Stimulated activated effector memory CD8-positive, alpha-beta T cell treated with anti-CD3 and anti-CD28 coated beads, Interleukin-12 subunit alpha, Interleukin-12 subunit beta, amount 100 ng/mL, for 72 hours (primary cell): ENCODE measurements around the gene POLR2J.
"Not testable (repeated sequence)": the region's sequence is repeated elsewhere in the genome, so short reads cannot be mapped to it uniquely, and the experiment has no call there.

Experiments
- ATAC-seq: fragments of 150-1000 bp; cut with Tn5 transposase; 2 replicates; pipeline ENCODE4 v1.10.0; 2021
- DNase-seq, 2 donors: peaks; one replicate each; pipeline ENCODE4 v3.0.0; 2021 to 2022; ENCODE audit warnings: low spot score in 2 of 2
- H3K27ac Mint-ChIP-seq: one replicate; pipeline ENCODE4 v1.8.0; 2022; ENCODE audit warnings: mild to moderate bottlenecking, mixed read lengths
- H3K36me3 Mint-ChIP-seq: one replicate; pipeline ENCODE4 v1.8.0; 2022; ENCODE audit warnings: mild to moderate bottlenecking, mixed read lengths
- H3K4me1 Mint-ChIP-seq: one replicate; pipeline ENCODE4 v1.8.0; 2022; ENCODE audit warnings: mixed read lengths
- H3K4me3 Mint-ChIP-seq: one replicate; pipeline ENCODE4 v1.8.0; 2022; ENCODE audit warnings: mild to moderate bottlenecking, mixed read lengths
- H3K9me3 Mint-ChIP-seq: one replicate; pipeline ENCODE4 v1.8.0; 2022; ENCODE audit warnings: mixed read lengths

The POLR2J gene

DNA sequence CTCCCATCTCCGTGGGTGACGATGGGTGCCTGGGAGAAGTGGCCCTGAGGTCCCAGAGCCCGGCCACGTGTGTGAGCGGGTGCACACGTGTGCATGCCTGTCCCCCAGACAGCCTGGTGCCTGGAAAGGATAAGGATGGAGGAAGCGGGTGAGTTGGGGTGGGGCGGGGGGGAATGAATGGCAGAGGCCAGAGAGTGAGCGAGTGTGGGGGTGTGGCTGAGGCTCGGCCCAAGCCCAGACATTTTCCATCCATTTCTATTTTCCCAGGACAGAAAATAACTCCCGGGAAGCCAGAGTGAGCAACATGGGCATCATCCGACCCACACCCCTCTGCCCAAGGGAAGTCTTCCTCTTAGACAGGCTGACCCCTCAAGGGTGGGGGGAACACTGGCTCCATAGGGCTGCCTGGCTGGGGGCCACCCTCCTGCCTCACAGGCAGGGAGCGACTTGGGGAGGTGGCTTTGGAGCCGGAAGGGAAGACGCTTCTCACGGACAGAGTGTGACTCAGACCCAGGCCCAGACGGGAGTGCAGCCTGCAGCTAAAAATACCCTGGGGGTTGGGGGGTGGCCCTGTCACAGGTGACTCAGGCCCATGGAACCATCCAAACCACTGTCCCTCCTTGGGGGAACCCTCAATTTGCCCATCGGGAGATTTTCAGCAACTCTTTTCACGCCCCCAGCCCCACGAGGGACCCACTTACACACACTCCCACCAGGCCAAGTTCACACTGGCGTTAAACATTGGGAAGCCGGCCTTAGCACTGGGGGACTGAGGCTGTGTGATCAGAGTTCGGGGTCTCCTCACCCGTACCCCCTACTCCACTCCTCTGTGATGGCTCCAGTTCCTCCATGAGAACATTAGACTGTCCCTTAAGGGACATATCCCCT is 26.8 kb upstream of the POLR2J start:
- peak in 1 of 2 donors; percentile 47 for DNase-seq
- ATAC-seq, result peak; percentile 4
- not testable (repeated sequence) for H3K27ac Mint-ChIP-seq, H3K4me1 Mint-ChIP-seq, H3K36me3 Mint-ChIP-seq, H3K9me3 Mint-ChIP-seq, H3K4me3 Mint-ChIP-seq

DNA sequence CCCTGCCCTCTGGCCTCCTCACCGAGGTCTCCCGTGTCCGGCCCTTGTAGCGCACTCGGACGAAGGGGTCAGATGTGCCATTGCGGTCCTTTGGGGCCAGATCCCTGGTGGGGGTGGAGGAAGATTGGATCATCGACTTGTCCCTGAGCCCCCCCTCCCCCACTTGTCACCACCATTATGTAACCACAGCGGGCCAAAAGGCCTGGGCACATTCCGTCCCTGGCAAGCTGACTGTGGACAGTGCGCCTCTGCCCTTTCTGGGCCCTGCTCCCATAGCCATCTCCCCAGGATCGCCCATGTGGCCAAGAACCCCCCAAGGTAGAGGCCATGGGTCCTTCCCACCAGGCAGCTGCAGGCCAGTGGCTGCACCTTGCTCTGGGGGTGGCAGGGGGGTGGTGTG is 24.4 kb upstream of the POLR2J start:
- H3K4me1 Mint-ChIP-seq, DNase-seq, H3K4me3 Mint-ChIP-seq, H3K9me3 Mint-ChIP-seq, H3K27ac Mint-ChIP-seq, H3K36me3 Mint-ChIP-seq: not testable (repeated sequence)
- ATAC-seq, result peak; percentile 41

DNA sequence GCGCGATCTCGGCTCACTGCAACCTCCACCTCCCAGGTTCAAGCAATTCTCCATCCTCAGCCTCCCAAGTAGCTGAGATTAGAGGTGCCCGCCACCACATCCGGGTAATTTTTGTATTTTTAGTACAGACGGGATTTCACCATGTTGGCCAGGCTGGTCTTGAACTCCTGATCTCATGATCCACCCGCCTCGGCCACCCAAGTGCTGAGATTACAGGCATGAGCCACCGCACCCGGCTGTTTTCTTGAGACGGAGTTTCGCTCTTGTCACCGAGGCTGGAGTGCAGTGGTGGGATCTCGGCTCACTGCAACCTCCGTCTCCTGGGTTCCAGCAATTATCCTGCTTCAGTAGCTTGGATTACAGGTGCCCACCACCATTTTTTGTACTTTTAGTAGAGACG is 19.6 kb upstream of the POLR2J start:
- not testable (repeated sequence) for H3K9me3 Mint-ChIP-seq, ATAC-seq, H3K27ac Mint-ChIP-seq, H3K4me3 Mint-ChIP-seq, H3K36me3 Mint-ChIP-seq, H3K4me1 Mint-ChIP-seq
- DNase-seq, result peak in 1 of 2 donors; percentile 47

DNA sequence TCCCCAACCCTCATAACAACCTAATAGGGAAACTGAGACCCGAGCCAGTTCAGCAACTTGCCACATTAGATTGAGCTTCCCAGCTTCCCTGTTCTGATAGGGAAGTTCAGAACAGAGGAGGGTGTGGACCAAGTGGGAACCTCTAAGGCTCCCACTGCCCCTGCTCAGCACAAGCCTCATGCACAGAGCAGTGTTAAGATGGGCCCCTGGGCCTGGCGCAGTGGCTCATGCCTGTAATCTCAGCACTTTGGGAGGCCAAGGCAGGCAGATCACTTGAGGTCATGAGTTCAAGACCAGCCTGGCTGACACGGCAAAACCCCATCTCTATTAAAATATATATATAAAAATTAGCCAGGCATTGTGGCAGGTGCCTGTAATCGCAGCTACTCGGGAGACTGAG is 18.6 kb upstream of the POLR2J start:
- H3K36me3 Mint-ChIP-seq, ATAC-seq, H3K4me1 Mint-ChIP-seq, H3K4me3 Mint-ChIP-seq, H3K27ac Mint-ChIP-seq, H3K9me3 Mint-ChIP-seq: not testable (repeated sequence)
- peak in 1 of 2 donors; percentile 52 for DNase-seq

DNA sequence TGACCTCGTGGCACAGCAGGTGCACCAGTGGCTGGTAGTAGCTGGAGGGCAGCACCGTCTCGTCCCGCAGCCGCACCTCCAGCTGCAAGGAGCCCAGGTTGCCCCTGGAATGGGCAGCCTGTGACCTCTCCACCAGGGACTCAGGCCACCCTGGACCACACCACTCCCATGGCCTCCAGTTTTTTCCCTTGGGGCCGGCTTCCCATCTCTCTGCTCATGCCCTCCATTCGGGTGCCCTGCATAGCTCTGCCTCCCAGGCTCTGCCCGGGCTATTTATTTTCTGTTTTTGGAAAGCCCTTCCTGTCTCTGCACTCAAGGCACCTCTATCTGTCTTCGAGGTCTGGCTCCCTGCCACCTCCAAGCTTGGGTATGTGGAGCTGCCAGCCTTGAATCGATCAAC is 18.1 kb upstream of the POLR2J start:
- DNase-seq, result peak in 1 of 2 donors; percentile 52
- H3K36me3 Mint-ChIP-seq, H3K4me3 Mint-ChIP-seq, H3K27ac Mint-ChIP-seq, ATAC-seq, H3K4me1 Mint-ChIP-seq, H3K9me3 Mint-ChIP-seq: not testable (repeated sequence)

DNA sequence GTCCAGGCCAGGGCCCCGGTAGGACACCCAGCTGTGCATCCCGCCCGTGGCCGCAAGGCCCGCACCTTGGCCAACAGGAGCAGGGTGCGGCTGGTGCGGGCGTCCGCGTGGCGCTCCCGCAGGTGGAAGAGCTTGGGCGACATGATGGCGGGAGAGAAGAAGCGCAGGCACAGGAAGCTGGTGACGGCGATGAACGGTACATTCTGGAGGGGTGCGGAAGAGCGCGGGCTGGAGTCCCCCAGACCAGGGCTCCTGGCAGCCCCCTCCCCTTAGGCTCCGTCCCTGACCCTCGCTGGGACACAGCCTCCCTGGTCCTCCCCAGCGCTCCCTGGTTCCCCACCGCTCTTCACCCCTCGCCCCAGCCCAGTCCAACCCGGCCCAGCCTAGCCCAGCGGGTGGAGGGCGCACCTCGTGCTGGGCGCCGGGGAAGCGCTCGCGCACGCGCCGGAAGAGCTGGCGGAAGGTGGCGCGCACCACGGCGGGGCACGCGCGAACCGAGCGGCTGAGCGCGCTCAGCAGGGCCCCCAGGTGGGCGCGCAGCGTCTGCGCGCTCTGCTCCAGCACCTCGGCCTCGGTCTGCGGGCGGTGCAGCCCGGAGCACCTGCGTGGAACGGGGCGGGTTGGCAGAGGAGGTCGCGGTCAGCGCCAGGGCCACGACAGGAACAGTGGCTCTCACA is 15.9 kb upstream of the POLR2J start:
- not testable (repeated sequence) for H3K36me3 Mint-ChIP-seq

DNA sequence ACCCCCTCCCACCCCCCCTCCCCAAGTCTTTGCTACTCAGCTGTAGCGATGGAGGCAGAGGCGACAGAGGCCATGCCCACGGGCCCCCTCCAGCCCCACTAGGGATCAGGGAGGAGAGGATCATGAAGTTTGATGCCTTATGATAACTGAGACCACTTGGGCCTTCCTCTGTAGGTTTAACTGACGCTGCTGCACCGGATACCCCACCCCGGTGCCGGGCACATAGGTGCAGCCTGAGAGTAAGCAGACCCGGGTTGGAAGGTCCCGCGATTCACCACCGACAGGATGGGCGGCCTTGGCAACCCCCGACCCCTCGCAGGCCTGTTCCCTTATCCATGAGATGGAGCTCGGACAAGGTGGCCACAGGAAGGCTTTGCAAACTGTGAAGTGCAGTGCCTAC is 15.3 kb upstream of the POLR2J start:
- H3K4me1 Mint-ChIP-seq, H3K9me3 Mint-ChIP-seq, H3K36me3 Mint-ChIP-seq, H3K27ac Mint-ChIP-seq, H3K4me3 Mint-ChIP-seq: not testable (repeated sequence)
- DNase-seq (peak in 1 of 2 donors; percentile 79), ATAC-seq (peak; percentile 0)

More for the DNA sequence above, 15.9 kb upstream of the POLR2J start:
- ATAC-seq, result peak; percentile 81
- not testable (repeated sequence) for H3K4me3 Mint-ChIP-seq, DNase-seq, H3K27ac Mint-ChIP-seq, H3K9me3 Mint-ChIP-seq, H3K4me1 Mint-ChIP-seq

DNA sequence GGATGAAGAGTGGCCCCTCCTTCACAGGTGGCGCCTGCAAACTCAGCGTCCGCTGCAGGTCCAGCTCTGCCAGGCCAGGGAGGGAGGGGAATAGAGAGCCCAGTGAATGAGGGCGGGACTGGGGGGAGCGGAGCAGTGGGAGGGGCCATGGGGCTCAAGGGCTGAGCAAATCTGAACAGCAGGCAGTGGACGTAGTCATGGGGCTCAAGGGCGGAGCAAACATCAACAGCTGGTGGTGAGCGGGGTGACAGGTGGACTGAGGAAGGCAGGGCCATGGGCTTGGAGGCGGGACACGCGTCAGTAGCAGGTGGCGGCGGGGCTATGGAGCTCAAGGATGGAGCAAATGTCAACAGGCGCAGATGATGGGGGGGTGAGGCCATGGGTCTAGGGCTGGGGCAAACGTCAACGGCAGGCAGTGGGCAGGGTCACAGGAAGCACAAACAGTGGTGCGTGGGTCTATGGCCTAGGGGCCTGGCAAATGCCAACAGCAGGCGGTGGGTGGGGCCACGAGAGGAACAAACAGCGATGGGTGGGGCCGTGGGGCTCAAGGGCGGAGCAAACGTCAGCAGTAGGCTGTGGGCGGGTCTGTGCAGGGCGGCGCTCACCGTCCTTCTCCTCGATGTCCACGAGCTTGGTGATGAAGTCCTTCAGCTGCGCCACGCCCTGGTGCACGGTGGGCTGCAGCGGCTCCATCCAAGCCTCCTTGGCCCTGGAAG is 14.7 kb upstream of the POLR2J start:
- DNase-seq, H3K27ac Mint-ChIP-seq, H3K36me3 Mint-ChIP-seq, H3K4me3 Mint-ChIP-seq, H3K9me3 Mint-ChIP-seq, H3K4me1 Mint-ChIP-seq: not testable (repeated sequence)
- peak; percentile 50 for ATAC-seq

- DNase-seq, result peak in 1 of 2 donors; percentile 87
- ATAC-seq, result peak; percentile 66
Measured at GRCh38 chr7:102490529-102491075, 11.9 kb upstream of the POLR2J start.

GRCh38 chr7:102484317-102484716 is 5.6 kb upstream of the POLR2J start:
- H3K4me3 Mint-ChIP-seq, H3K4me1 Mint-ChIP-seq: not testable (repeated sequence)

More at GRCh38 chr7:102490529-102491075, 11.9 kb upstream of the POLR2J start:
- not testable (repeated sequence) for H3K4me1 Mint-ChIP-seq, H3K4me3 Mint-ChIP-seq, H3K9me3 Mint-ChIP-seq, H3K36me3 Mint-ChIP-seq, H3K27ac Mint-ChIP-seq

DNA sequence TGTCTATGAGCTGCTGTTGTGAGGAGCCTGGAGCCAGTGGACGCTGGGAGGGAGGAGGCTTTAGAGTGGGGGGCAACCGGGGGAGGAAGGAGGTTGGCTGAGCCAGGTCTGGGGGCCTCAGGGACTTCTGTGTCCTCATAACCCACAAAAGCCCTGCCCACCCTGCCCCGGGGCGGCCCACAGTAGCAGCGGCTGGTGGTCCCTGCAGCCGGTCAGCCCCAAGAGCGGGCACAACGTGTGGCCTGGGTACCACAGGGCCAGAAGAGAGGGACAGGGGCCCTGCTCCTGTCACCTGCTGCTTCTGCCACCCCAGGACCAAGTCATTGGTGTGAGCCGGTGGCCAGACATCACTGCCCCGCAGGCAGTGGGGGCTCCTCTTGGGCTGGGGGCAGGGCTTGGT is 3.2 kb upstream of the POLR2J start:
- not testable (repeated sequence) for H3K36me3 Mint-ChIP-seq, H3K27ac Mint-ChIP-seq, H3K9me3 Mint-ChIP-seq, H3K4me3 Mint-ChIP-seq, H3K4me1 Mint-ChIP-seq, ATAC-seq
- DNase-seq, result peak in 1 of 2 donors; percentile 54

More at GRCh38 chr7:102484317-102484716, 5.6 kb upstream of the POLR2J start:
- ATAC-seq, H3K36me3 Mint-ChIP-seq, DNase-seq, H3K27ac Mint-ChIP-seq, H3K9me3 Mint-ChIP-seq: not testable (repeated sequence)

GRCh38 chr7:102479982-102480637 is 1.4 kb upstream of the POLR2J start:
- not testable (repeated sequence) for H3K36me3 Mint-ChIP-seq, H3K9me3 Mint-ChIP-seq, H3K27ac Mint-ChIP-seq, H3K4me3 Mint-ChIP-seq, ATAC-seq, H3K4me1 Mint-ChIP-seq
- peak in 1 of 2 donors; percentile 66 for DNase-seq

- H3K4me1 Mint-ChIP-seq, DNase-seq, H3K4me3 Mint-ChIP-seq, H3K27ac Mint-ChIP-seq, H3K36me3 Mint-ChIP-seq, H3K9me3 Mint-ChIP-seq: not testable (repeated sequence)
- ATAC-seq, result peak; percentile 39
Measured at GRCh38 chr7:102479209-102479584, 475 bp upstream of the POLR2J start.

DNA sequence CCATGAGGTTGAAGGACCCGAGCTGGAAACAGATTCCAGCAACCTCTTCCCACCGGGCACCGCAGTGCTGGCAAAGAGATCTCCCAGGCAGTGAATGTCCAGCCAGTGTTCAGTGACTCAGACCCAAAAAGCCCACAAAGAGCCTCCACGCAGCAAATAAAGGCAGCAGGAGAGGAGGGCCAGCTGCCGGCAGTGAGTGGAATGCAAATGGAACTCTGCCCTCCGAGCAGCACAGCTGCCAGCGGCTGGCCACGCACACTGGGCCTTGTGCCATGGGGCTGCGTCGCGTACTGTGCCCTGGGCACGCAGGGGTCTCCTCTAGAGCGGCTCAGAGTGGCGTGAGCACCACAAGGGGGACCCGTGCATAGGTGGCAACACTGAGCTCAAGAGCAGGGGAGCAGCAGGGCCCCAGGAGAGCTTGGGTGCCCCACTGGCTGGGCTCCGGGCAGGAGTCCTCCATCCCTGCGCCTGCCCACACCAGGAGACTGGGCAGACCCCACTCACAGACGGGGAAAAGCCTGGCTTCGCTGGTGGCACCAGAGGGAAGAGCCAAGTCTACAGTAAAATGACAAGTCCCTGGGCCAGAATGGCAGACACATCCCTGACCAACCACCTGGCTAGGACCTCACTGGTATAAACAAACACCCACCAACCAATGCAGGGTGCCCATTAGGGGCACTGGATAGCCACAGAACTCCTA is 3.8 kb downstream of the POLR2J start:
- not testable (repeated sequence) for H3K9me3 Mint-ChIP-seq, H3K4me1 Mint-ChIP-seq, ATAC-seq, H3K4me3 Mint-ChIP-seq, H3K27ac Mint-ChIP-seq, DNase-seq
- H3K36me3 Mint-ChIP-seq, result peaks cover 29% of the 10 kb centered on the region
